ENCODE results near the gene BEND4. TPM values are rescaled to one million over a fixed set of nuclear protein-coding genes. Genes with fewer than 3 reads are reported as not detected.
"Not testable (repeated sequence)": the region's sequence is repeated elsewhere in the genome, so short reads cannot be mapped to it uniquely, and the experiment has no call there.

BEND4 gene
- total and polyA plus RNA-seq, 8 donors, result 0.03 TPM; not detected in 6

DNA sequence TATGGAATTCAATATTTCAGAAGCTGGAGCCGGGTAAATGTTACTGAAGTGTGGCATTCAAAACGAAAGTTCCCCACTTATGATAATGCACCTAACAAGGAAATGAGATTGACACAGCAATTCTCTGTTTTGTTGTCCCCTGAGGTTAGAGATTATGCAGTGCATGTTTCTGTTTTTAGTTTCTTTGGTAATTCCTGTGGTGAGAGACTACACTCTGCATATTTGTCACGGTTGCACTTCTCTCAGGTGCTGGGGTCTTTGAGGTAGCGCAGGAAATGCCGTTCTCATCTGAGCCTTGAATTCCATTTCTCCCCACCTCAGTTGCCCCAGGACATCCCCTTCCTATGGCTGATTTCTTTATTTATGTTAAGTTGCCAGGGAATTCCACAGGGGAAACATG lies 15.3 kb upstream of the BEND4 start:
- Histone ChIP-seq H3K27ac (no peak overlapping the region), H3K4me1 (no peaks in the 10 kb centered on the region), H3K4me3 (no peak overlapping the region), H3K9me3 (no peaks in the 10 kb centered on the region), H3K36me3 (no peaks in the 10 kb centered on the region), H3K27me3 (no peaks in the 10 kb centered on the region)
- TF ChIP-seq, protein P1, sequence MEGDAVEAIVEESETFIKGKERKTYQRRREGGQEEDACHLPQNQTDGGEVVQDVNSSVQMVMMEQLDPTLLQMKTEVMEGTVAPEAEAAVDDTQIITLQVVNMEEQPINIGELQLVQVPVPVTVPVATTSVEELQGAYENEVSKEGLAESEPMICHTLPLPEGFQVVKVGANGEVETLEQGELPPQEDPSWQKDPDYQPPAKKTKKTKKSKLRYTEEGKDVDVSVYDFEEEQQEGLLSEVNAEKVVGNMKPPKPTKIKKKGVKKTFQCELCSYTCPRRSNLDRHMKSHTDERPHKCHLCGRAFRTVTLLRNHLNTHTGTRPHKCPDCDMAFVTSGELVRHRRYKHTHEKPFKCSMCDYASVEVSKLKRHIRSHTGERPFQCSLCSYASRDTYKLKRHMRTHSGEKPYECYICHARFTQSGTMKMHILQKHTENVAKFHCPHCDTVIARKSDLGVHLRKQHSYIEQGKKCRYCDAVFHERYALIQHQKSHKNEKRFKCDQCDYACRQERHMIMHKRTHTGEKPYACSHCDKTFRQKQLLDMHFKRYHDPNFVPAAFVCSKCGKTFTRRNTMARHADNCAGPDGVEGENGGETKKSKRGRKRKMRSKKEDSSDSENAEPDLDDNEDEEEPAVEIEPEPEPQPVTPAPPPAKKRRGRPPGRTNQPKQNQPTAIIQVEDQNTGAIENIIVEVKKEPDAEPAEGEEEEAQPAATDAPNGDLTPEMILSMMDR (IDR thresholded peaks at IDR 0.05), result no peak
- 63 to 73% methylated on average over 5 of the region's 5 CpGs for WGBS, 2 donors
- DNase-seq, result no peak
- no peak for ATAC-seq
- no peak for FAIRE-seq
- intact Hi-C loops (cut with DNase I), result no loop called here

DNA sequence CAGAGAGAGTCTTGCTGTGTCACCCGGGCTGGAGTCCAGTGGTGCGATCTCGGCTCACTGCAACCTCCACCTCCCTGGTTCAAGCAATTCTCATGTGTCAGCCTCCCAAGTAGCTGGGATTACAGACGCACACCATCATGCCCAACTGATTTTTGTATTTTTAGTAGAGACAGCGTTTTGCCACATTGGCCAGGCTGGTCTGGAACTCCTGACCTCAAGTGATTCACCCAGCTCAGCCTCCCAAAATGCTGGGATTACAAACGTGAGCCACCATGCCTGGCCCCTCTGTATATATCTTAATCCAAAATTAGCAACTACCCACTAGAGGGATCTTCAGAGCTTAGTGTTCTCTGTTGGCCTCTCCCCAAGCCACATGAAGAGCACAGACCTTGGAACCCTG lies 13.7 kb upstream of the BEND4 start:
- ATAC-seq; intact Hi-C loops (cut with DNase I); FAIRE-seq; H3K27me3 ChIP-seq; H3K27ac ChIP-seq; H3K9me3 ChIP-seq; H3K4me1 ChIP-seq; DNase-seq; H3K36me3 ChIP-seq; H3K4me3 ChIP-seq: not testable (repeated sequence)
- 70 to 77% methylated on average over 6 of the region's 6 CpGs for WGBS, 2 donors

DNA sequence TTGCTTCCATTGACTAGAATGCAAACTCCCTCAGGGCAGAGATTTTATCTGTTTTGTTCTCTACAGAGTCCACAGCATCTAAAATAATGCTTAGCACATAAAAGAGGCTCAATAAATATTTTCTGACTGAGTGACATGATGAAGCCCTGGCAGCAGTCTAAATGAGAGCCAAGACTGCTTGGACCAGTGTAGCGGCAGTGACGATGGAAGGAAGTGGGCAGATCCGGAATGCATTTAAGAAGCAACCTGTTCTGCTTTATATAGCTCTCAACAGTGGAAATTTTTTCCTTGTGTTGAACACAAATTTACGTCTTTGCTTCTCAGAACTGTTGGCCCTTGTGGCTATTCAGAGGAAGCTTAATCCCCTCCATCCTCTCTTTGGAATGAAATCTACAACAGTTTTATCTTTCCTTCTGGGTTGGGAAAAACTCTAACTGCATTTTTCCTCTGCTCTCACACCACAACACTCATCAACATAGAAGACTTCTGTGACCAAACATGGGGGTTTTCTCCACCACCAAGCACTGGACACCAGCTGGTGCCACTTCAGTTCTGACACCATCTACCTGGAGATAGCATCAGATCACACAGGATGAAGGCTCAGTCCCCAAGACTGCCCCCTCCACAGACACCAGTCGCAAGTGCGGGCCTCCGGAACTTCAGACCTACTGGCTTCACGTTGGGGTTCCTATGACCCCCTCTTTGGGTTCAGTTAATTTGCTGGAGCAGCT lies 7.0 kb upstream of the BEND4 start:
- Histone ChIP-seq H3K4me3 (no peak overlapping the region), H3K27ac (no peak overlapping the region), H3K4me1 (no peaks in the 10 kb centered on the region), H3K36me3 (no peaks in the 10 kb centered on the region), H3K9me3 (no peaks in the 10 kb centered on the region), H3K27me3 (no peaks in the 10 kb centered on the region)
- intact Hi-C loops (cut with DNase I), result no loop called here
- DNase-seq, result no peak
- WGBS, 2 donors, result 69 to 83% methylated on average over 8 of the region's 8 CpGs
- TF ChIP-seq, protein P1 (IDR thresholded peaks at IDR 0.05), result no peak
- no peak for FAIRE-seq
- ATAC-seq, result no peak

DNA sequence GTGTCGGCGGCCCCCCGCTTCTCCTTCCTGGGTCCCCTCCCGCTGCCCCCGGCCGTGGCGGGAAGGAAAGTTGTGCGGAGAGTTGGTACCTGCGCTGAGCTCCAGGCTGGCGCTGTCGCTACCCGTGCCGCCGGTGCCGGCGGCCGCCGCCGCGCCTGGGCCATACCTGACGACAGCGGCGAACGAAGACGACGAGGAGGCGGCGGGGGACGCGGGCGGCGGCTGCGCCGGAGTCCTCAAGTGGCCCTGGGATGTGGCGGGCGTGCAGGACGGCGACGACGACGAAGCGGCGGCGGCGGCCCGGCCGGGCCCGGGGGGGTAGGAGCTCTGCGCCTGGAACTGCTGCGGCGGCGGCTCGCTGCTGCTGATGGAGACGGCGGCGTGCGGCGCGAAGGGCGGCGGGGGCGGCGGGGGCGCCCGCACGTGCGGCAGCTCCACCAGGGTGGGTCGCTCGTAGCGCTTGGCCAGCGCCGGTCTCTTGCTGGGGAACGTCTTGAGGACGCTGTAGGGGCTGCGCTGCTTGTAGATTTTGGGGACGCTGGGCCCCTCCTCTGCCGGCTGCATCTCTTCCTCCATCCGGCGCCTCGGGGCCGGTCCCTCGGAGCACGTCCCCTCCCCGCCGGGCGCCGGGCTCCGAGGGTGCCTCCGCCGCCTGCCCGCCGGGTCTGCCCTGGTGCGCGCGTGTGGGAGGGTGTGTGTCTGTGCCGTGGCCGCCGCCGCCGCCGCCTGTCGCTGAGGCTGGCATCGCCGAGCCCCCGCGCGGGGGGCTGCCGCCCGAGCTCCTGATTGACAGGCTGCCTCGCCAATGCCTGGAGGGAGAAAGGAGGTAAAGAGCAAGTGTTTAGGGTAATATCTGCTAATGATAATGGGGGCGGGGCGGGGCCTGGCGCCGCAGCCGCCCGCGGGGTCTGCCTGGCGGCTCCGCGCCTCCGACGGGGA lies 618 bp downstream of the BEND4 start:
- no peaks in the 10 kb centered on the region for H3K36me3 ChIP-seq
- intact Hi-C loops (cut with DNase I), result no loop called here
- DNase-seq, result peak in 3 of 6 donors; percentile 15 to 61 (median 60)
- H3K27me3 ChIP-seq, result peaks cover 0 to 28% (median 4%) of the 10 kb centered on the region in 4 donors
- no peak for FAIRE-seq
- peak overlapping the region; percentile 12 to 49 (median 24) for H3K4me3 ChIP-seq
- H3K27ac ChIP-seq, result no peak overlapping the region
- no peaks in the 10 kb centered on the region for H3K9me3 ChIP-seq
- TF ChIP-seq, protein P1 (IDR thresholded peaks at IDR 0.05), result no peak
- peak in 2 of 4 donors; percentile 35 to 37 for ATAC-seq
- peaks cover 0 to 5% (median 3%) of the 10 kb centered on the region in 3 donors for H3K4me1 ChIP-seq
- 2% methylated on average over 67 to 122 of the region's 122 CpGs for WGBS, 2 donors
